Vagina (tissue), 2 donors: ENCODE data around the gene EDAR.

Source experiments
- POLR2A ChIP-seq, 2 donors: fragments of 450-650 bp; IDR thresholded peaks; one replicate each; pipeline ENCODE4 v1.6.1; 2017; ENCODE audit warnings: antibody characterized with exemption in 2 of 2, mild to moderate bottlenecking in 2 of 2, moderate library complexity in 2 of 2
- POLR2AphosphoS5 ChIP-seq, 2 donors: sonication (generic); formaldehyde crosslinking; IDR thresholded peaks; one replicate each; pipeline ENCODE4 v1.9.0; 2017; ENCODE audit warnings: antibody characterized with exemption in 2 of 2, mild to moderate bottlenecking in 2 of 2, low read depth in 1 of 2; ENCODE audit not compliant: insufficient read depth in 1 of 2
- TF ChIP-seq, protein P1 (sequence below), 3 experiments: fragments of 450-650 bp in 2 of 3; fragments of 200-600 bp in 1 of 3; sonication (generic) in 1 of 3; IDR thresholded peaks; one replicate each; pipeline ENCODE4 v1.5.1; 2017 to 2019; ENCODE audit warnings: antibody characterized with exemption in 3 of 3, mild to moderate bottlenecking in 2 of 3, moderate library complexity in 2 of 3

DNA sequence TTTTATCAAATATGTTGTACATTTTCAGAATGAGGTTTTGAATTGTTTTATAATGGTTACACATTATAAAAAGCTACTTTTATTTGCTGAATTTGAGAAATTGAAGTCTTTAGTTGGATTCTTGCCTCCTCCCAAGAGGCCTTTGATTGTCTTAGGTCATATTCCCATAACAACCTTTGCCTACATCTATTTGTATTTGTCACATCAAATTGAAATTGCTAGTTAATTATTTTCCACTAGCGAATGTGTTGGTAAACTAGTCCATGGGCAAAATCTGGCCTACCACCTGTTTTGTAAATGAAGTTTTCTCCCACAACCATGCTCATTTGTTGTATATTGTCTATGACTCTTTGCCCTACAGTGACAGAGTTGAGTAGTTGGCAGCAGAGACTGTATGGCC, 142.0 kb downstream of the EDAR start:
- no peak for TF ChIP-seq POLR2A (IDR thresholded peaks at IDR 0.05)
- TF ChIP-seq, protein P1, sequence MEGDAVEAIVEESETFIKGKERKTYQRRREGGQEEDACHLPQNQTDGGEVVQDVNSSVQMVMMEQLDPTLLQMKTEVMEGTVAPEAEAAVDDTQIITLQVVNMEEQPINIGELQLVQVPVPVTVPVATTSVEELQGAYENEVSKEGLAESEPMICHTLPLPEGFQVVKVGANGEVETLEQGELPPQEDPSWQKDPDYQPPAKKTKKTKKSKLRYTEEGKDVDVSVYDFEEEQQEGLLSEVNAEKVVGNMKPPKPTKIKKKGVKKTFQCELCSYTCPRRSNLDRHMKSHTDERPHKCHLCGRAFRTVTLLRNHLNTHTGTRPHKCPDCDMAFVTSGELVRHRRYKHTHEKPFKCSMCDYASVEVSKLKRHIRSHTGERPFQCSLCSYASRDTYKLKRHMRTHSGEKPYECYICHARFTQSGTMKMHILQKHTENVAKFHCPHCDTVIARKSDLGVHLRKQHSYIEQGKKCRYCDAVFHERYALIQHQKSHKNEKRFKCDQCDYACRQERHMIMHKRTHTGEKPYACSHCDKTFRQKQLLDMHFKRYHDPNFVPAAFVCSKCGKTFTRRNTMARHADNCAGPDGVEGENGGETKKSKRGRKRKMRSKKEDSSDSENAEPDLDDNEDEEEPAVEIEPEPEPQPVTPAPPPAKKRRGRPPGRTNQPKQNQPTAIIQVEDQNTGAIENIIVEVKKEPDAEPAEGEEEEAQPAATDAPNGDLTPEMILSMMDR (IDR thresholded peaks at IDR 0.05), result no peak
- no peak for TF ChIP-seq POLR2AphosphoS5 (IDR thresholded peaks at IDR 0.05; ENCODE audit: insufficient read depth in 1 of 2, low read depth in 1 of 2)
